Tibial nerve (tissue), 4 donors: ENCODE measurements around the gene MLEC. TPM values are rescaled to one million over a fixed set of nuclear protein-coding genes. Genes with fewer than 3 reads are reported as not detected.

ENCODE experiments used
- DNase-seq, 2 donors: peaks; one replicate each; pipeline ENCODE4 v3.0.0-alpha.2; 2019; ENCODE audit warnings: low spot score in 2 of 2
- H3K27ac ChIP-seq, 4 donors: fragments of 200-600 bp; sonication (generic) in 3 of 4; one replicate each; pipeline ENCODE4 v1.5.1; 2017 to 2019; ENCODE audit warnings: mild to moderate bottlenecking in 1 of 4
- H3K27me3 ChIP-seq, 2 donors: fragments of 200-600 bp; sonication (generic) in 1 of 2; one replicate each; pipeline versions ENCODE4 v1.5.1 to v1.6.0; 2017 to 2019
- H3K36me3 ChIP-seq, 3 donors: fragments of 200-600 bp; sonication (generic); one replicate each; pipeline ENCODE4 v1.5.1; 2018 to 2019
- H3K4me1 ChIP-seq, 4 donors: fragments of 200-600 bp; sonication (generic) in 3 of 4; one replicate each; pipeline ENCODE4 v1.5.1; 2017 to 2019
- H3K4me3 ChIP-seq, 4 donors: fragments of 200-600 bp; sonication (generic) in 3 of 4; one replicate each; pipeline ENCODE4 v1.5.1; 2017 to 2019; ENCODE audit warnings: mild to moderate bottlenecking in 1 of 4, moderate library complexity in 1 of 4
- H3K9me3 ChIP-seq, 4 donors: fragments of 200-600 bp; sonication (generic) in 3 of 4; one replicate each; pipeline ENCODE4 v1.5.1; 2017 to 2019
- EP300 ChIP-seq, 2 donors: sonication (generic); formaldehyde crosslinking; IDR thresholded peaks; one replicate each; pipeline ENCODE4 v1.6.1; 2017; ENCODE audit warnings: antibody characterized with exemption in 2 of 2, mild to moderate bottlenecking in 1 of 2
- POLR2A ChIP-seq, 2 donors: fragments of 450-650 bp; IDR thresholded peaks; one replicate each; pipeline ENCODE4 v1.6.1; 2017; ENCODE audit warnings: antibody characterized with exemption in 2 of 2, mild to moderate bottlenecking in 2 of 2, moderate library complexity in 2 of 2
- WGBS, 2 donors: methylation state at CpG; one replicate each; pipeline ENCODE4 v1.1.5; 2018; 5-methylcytosine and 5-hydroxymethylcytosine counted together
- total RNA-seq, 4 donors: library from RNA; depleted of rRNA; stranded (reverse); fragments of >200 nt; gene quantifications; one replicate each; pipeline ENCODE4 v1.1.0, GENCODE V29; 2016
- TF ChIP-seq, protein P1 (sequence below), 5 experiments: fragments of 200-600 bp in 3 of 5; fragments of 450-650 bp in 2 of 5; sonication (generic) in 3 of 5; IDR thresholded peaks; one replicate each; pipeline ENCODE4 v1.5.1; 2016 to 2019; ENCODE audit warnings: antibody characterized with exemption in 5 of 5, mild to moderate bottlenecking in 3 of 5, moderate library complexity in 2 of 5

The MLEC gene
- total RNA-seq, 4 donors from 2014 or later: 42.6 to 67.8 (median 58.6) TPM

DNA sequence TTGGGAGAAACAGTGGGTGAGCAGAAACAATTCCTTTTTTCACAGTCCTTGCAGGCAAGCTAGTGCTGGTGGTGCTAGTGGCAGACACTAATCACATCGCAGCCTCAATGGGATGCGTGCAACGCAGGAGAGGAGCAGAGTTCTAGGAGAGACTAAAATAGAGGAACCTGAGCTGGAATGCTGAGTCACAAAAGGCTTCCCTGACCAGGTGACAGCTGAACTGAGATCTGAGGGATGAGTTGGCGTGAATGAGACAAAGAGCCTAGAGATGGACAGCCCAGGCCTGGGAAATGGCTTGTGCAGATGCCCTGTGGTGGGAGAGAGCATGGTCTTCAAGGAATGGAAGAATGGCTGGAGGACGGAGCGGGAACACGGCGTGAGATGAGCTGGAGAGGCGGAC lies 64.4 kb downstream of the MLEC start:
- Histone ChIP-seq H3K27me3 (no peaks in the 10 kb centered on the region), H3K36me3 (no peaks in the 10 kb centered on the region), H3K9me3 (peaks cover 0 to 8% (median 0%) of the 10 kb centered on the region in 4 donors), H3K4me1 (no peaks in the 10 kb centered on the region), H3K27ac (no peak overlapping the region), H3K4me3 (no peak overlapping the region)
- DNase-seq: no peak
- WGBS, 2 donors: 94 to 95% methylated on average over 9 of the region's 9 CpGs
- TF ChIP-seq, protein P1, sequence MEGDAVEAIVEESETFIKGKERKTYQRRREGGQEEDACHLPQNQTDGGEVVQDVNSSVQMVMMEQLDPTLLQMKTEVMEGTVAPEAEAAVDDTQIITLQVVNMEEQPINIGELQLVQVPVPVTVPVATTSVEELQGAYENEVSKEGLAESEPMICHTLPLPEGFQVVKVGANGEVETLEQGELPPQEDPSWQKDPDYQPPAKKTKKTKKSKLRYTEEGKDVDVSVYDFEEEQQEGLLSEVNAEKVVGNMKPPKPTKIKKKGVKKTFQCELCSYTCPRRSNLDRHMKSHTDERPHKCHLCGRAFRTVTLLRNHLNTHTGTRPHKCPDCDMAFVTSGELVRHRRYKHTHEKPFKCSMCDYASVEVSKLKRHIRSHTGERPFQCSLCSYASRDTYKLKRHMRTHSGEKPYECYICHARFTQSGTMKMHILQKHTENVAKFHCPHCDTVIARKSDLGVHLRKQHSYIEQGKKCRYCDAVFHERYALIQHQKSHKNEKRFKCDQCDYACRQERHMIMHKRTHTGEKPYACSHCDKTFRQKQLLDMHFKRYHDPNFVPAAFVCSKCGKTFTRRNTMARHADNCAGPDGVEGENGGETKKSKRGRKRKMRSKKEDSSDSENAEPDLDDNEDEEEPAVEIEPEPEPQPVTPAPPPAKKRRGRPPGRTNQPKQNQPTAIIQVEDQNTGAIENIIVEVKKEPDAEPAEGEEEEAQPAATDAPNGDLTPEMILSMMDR (IDR thresholded peaks at IDR 0.05): no peak
- TF ChIP-seq EP300 (IDR thresholded peaks at IDR 0.05) (no peak), POLR2A (IDR thresholded peaks at IDR 0.05) (no peak)

Other genes with a start within 250 kb of the MLEC start
- 100 to 1,000 TPM; 458 to 661 (median 570) TPM for gene COX6A1, start 249.0 kb upstream of the MLEC start, total RNA-seq
- gene TRIAP1, start 240.8 kb upstream of the MLEC start, total RNA-seq: 10 to 100 TPM in 1 of 4 donors, 1 to 10 TPM in 3; 2.4 to 17.0 (median 7.0) TPM
- 10 to 100 TPM; 21.0 to 37.3 (median 29.2) TPM for gene GATC, start 240.7 kb upstream of the MLEC start, total RNA-seq
- gene SRSF9, start 217.4 kb upstream of the MLEC start, total RNA-seq: 10 to 100 TPM; 66.6 to 90.6 (median 77.1) TPM
- 100 to 1,000 TPM; 175 to 306 (median 258) TPM for gene DYNLL1, start 191.0 kb upstream of the MLEC start, total RNA-seq
- gene COQ5, start 158.0 kb upstream of the MLEC start, total RNA-seq: 10 to 100 TPM; 21.6 to 23.7 (median 23.4) TPM
- gene RNF10, start 152.8 kb upstream of the MLEC start, total RNA-seq: 100 to 1,000 TPM; 201 to 306 (median 264) TPM
- 10 to 100 TPM; 32.6 to 57.6 (median 51.7) TPM for gene POP5, start 105.7 kb upstream of the MLEC start, total RNA-seq
- gene CABP1, start 46.5 kb upstream of the MLEC start, total RNA-seq: under 1 TPM in 2 of 4 donors, not detected in 2; 0.21 to 0.22 TPM
- gene UNC119B, start 23.3 kb downstream of the MLEC start, total RNA-seq: 10 to 100 TPM; 20.4 to 27.1 (median 22.1) TPM
- 10 to 100 TPM; 24.7 to 53.4 (median 34.3) TPM for gene ACADS, start 38.7 kb downstream of the MLEC start, total RNA-seq
- 10 to 100 TPM; 25.5 to 30.4 (median 29.0) TPM for gene SPPL3, start 217.2 kb downstream of the MLEC start, total RNA-seq